ENCODE results near the gene ENAH.

The ENAH gene

DNA sequence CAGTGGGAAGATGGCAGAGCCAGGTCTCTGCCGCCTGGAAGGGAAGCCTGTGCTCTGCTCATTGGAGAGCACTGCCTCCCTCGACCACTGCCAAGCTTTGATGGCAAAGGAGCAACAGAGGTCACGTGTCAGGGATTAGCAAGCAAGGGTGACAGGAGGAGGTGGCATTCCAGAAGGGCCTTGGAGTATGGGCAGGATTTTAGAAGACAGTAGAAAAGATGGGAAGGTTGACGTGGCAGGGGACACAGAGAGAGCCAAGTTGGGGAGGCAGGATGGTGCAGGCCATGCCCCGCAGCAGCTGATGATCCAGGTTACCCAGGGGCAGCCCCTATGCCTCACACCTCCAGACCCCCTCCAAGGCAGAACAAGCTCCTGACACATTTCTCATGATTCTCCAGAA is 203.1 kb downstream of the ENAH start:
- DNase-seq, result no peak

DNA sequence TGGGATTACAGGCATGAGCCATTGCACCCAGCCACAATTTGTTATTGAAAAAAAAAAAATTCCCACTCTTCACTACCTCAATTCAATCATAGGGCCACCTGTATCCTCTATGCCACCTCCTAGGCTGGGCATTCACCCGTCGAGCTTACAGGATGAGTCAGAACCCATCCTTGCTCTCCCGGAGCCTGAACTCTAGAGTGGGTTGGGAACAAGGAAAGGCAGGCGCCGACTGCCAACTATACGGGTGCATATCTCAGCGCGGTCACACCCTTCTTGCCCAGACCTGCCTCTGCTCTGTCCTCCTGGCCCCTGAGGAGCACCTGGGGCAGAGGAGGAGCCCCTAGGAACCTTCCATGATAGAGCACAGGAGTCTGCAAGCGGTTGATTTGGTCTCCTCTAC is 203.7 kb downstream of the ENAH start:
- no peak for DNase-seq

DNA sequence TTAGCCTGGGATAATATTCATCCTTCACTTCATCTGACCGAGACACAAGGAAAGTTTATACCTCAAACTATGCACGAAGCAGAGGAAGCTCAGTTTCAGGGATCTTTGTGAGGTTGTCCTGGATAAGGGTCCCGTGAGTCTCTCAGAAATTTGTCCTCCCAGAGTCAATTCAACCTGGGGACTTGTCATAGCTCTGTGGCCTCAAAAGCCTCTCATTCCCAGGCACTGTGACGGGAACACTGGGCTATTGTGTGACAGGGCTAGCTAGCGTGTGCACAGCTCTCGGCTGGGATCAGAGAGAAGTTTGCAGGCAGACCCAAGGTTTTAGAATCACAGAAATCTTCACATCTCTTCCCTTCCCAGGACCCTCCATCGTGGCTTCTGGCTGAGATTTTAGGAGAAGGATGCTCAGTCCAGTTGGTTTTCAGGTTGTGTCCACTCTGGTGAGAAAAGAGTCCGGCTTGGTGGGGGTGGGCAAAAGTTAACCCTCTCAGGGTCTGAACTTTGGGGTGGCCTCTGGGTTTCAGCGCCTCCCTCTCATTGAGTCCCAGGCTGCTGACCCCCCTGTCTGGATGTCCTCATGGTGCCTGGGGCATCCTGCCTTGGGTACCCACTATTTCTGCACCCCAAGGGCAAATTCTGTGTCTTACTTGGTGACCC is 204.6 kb downstream of the ENAH start:
- no peak for DNase-seq

DNA sequence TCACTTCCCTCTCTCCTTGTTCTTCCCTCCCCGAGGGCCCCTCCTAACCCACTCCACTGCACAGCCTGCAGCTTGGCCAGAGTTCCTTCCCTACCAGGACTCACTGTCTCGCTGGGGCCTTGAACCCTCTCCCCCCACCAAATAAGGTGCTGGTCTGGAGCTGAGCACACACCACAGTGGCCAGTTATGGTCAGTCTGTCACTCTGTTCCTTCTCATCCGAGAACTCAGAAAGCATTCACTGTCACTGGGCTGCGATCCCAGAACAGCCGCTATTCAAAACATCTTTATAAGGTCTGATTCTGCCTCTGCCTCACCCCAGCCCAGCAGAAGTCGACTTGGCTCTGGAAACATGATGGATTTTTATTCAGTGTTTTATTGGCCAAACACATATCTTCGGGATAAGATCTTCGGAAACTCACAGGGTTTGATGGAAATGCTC is 205.3 kb downstream of the ENAH start:
- peak; percentile 30 for DNase-seq

DNA sequence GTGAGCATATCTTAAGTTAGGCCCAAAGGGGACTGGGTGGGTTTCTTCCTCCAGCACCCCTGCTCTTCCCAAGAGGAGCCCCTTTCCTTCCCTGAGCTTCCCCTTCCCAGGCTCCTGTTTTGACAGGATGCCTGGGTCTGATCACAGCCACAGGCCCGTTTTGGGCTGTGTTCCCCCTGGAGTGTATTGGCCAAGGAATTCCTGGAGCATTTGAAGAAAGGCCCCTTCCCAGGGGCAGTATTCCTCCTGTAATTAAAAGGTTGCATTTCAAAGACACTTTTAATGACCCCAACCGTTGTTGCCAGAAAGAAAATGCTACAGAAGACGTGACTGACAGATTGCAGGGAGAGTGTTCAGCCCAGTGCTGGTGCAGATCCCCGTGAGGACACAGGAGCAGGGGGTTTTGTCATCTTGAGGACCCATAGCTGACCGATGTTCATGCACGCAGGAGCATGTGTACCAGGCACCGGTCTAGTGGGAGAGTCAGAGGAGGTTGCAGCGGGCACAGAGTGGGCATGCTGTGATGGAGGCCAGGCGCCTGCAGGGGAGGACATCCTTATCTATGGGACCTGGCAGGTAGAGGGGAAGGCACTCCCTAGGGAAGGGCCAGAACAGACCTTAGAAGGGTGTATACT is 205.8 kb downstream of the ENAH start:
- no peak for DNase-seq

DNA sequence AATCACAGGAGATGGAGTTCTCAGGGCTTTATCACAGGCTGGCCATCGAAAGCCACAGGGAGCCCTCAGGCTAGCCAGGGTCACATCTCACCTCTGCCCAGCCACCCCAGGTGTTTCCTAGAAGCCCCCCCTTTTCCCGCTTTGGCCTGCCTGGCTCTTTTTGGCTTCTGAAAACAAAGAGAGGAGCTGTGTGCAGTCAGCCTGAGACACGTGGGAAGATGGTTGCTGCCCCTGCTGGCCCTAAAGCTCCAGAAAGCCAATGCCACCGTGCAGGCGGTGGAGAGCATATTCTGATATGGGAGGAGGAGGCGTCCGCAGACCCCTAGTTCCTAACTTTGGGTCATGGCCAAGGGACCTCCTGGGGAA is 206.3 kb downstream of the ENAH start:
- no peak for DNase-seq

DNA sequence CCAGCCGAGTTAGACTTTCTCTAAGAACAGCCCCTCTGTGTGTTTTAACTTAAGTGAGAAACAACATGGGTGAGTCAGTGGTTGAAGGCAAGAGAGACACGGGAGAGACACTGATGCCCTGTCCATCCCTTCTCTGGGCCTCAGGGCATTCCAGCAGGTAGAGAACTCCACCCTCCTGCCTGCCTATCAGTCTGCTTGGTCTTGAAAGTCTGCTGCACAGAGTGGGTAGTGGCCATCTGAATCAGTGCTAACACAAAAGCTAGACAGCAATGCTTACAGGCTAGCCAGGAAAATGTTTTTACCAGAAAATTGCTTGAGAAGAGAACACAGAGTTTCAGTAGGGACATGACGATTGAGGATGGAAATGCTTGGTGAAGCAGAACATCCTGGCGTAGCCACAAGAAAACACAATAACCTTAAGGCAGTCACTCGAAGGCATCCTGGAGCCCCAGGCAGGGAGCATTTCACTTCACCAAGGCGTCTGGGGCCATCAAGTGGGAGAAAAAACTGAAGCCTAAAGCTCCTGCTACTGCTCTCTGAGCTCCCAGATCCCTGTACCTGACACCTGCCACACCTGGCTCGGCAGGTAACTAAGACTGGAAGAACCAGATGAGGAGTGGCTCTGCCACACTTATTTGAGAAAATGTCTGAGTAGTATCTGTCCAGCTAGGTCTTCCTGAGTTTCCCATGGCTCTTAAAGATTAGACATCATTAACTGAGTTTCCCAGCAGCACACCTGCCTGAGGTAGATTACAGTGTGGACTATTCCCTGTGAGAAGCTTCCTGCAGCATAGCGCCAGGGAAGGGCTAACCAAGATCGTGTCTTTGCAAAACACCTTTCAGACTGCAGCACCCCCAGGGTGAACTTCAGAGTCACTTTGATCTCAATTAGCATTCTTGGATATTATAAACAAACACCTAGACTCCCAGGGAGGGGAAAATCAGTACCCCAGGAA is 207.0 kb downstream of the ENAH start:
- no peak for DNase-seq

DNA sequence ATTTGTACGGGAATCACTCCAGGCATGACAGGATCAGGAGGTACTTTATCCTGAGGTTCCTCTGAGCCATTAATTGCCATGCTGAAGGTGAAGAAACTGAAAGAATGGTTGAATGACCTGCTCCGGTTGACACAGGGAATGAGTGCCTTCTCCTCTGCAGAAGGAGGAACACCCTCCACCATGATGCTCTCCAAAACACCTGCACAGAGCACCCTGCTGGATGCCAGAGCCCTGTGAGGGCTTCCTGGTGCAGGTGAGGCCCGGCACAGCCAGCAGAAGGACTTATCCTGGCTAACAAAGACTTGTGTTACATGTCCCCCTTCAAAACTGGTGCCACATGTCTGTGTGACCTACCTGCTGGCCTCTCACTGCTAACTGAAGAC is 210.8 kb downstream of the ENAH start:
- no peak for DNase-seq

DNA sequence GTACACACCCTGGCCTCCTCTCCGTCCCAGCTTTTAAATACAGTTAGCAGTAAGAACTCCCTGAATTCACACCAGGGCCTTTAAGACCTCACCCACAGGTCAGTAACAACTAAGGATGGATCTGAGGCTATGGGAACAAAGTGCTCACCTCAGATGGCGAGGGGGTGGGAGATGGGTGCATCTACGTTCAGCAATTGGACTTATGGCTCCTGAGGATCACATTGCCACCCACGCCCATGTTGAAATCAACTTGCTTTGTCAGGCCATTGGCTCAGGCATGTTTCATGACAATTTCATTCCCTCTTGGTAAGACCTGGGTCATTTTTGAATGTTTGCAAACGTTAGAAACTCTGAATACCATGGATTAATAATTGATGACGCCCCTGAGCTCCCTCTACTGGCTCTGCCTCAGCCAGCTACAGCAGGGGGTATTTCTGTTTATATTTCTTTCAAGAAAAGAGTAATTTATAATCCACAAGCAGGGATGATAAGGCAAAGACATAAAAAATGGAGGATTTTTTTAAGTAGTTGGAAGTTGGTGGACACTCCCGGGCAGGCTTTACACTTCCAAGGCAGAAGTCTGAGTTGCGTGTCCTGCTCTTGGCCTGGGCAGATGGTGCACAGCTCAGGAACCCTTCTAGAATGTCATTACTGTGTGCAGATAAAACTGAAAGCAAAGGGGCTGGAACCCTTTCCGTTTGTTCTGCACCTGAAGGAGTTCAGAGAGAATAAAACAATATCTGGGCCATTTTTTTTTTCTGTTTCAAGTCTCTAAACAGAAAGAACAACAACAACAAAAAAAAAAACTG is 211.4 kb downstream of the ENAH start:
- DNase-seq, result no peak

DNA sequence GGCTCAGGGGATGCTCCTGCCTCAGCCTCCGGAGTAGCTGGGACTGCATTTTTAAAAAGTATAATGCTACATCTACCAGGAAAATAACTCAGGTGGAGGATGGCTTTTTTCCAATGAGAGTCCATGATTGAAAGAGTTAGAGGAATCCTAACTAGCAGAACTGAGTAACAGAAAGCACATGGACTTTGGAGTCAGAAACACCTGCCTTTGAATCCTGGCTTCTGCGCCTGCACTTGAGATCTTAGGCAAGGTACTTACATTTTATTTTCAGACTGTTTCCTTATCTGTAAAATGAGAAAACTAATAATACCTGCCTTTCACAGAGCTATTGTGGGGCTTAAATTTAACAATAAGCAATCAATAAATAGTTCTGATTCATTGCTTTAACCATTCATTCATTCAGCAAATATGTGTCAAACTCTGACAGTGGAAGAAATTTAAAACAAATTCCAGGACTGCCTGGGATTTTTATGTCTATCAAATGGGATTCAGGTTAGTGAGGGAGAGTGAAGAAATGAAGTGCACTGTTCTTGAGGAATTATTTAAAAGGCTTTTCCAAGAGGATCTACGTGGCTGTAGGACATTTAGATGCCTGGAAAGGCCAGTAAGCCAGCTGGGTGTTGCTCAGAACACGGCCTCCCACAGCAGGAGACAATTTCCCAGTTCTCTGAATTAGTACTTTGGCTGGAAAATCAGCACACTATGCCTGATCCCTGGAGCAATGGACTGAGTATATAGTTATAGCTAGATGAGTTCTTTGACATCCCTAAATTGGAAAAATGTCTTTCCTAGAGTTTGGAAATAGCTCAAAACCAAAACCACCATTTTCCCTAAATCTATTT is 212.3 kb downstream of the ENAH start:
- DNase-seq, result no peak

DNA sequence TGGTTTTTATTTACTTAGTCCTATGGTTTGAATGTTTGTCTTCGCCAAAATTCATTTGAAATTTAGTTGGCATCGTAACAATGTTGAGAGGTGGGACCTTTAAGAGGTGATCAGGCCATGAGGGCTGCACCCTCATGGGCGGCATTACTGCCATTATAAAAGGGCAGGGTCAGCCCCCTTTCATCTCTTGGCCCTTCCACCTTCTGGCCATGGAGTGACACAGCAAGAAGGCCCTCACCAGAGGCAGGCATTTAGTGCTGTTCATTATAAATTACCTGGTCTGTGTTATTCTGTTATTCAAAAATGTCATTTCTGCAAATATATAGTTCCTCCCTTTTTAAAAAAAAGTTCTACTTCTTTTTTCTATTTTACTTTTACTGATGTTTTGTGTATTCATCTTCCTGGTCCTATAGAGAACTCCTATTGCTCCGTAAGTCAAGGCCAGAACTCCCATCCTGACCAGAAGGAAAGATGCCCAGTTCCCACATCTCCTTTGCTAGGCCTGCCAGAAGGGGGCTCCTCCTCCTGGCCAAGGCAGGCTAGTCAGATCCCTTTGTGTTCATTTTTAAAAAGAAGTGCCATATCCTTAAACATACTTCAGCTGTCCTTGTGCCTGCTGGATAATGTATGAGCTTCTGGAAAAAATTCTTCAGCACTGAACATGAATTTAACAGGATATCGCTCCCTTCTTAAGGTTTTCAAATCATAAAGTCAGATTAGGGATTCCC is 215.0 kb downstream of the ENAH start:
- DNase-seq, result peak; percentile 34

Data from fibroblast of skin of back (primary cell).